HG03097 (cell line): ENCODE measurements around the gene CHAD.

Experiments used
- ATAC-seq: cut with Tn5 transposase; IDR thresholded peaks from one replicate; pipeline ENCODE4 v1.9.1; 2021; ENCODE audit not compliant: unreplicated experiment, low FRiP score

The CHAD gene

GRCh38 chr17:50460831-50461526 is 7.7 kb downstream of the CHAD start:
- ATAC-seq, result no peak

- no peak for ATAC-seq
Measured at GRCh38 chr17:50459756-50460155, 8.9 kb downstream of the CHAD start.

GRCh38 chr17:50458701-50459676 is 9.7 kb downstream of the CHAD start:
- ATAC-seq, result no peak

GRCh38 chr17:50458270-50458669 is 10.4 kb downstream of the CHAD start:
- ATAC-seq, result no peak

GRCh38 chr17:50457621-50458020 is 11.1 kb downstream of the CHAD start:
- ATAC-seq, result no peak

GRCh38 chr17:50453901-50454300 is 14.8 kb downstream of the CHAD start:
- no peak for ATAC-seq

- no peak for ATAC-seq
Measured at GRCh38 chr17:50452630-50453300, 15.9 kb downstream of the CHAD start.

- ATAC-seq, result no peak
Measured at GRCh38 chr17:50451943-50452629, 16.6 kb downstream of the CHAD start.

GRCh38 chr17:50448643-50449042 is 20.0 kb downstream of the CHAD start:
- ATAC-seq, result no peak

GRCh38 chr17:50447870-50448595 is 20.6 kb downstream of the CHAD start:
- no peak for ATAC-seq

GRCh38 chr17:50445730-50446325 is 22.9 kb downstream of the CHAD start:
- ATAC-seq, result no peak

GRCh38 chr17:50444841-50445715 is 23.6 kb downstream of the CHAD start:
- no peak for ATAC-seq

GRCh38 chr17:50443505-50443974 is 25.1 kb downstream of the CHAD start:
- ATAC-seq, result no peak

- no peak for ATAC-seq
Measured at GRCh38 chr17:50440838-50441829, 27.5 kb downstream of the CHAD start.

- ATAC-seq, result no peak
Measured at GRCh38 chr17:50440172-50440837, 28.4 kb downstream of the CHAD start.

- ATAC-seq, result no peak
Measured at GRCh38 chr17:50439008-50439407, 29.7 kb downstream of the CHAD start.

GRCh38 chr17:50437409-50437808 is 31.3 kb downstream of the CHAD start:
- ATAC-seq, result no peak
